ENCODE results near the gene GCNT2.
"Not testable (repeated sequence)": the region's sequence is repeated elsewhere in the genome, so short reads cannot be mapped to it uniquely, and the experiment has no call there.

GCNT2 gene

GRCh38 chr6:10514049-10514780, 6.9 kb upstream of the GCNT2 start:
- no peak for DNase-seq (ENCODE audit: low read depth)

- DNase-seq (ENCODE audit: low read depth) = no peak
Measured at GRCh38 chr6:10516953-10517352, 4.2 kb upstream of the GCNT2 start.

GRCh38 chr6:10518557-10519407, 2.4 kb upstream of the GCNT2 start:
- DNase-seq (ENCODE audit: low read depth) = peak; percentile 7

- DNase-seq (ENCODE audit: low read depth) = not testable (repeated sequence)
Measured at GRCh38 chr6:10519408-10519697, 1.8 kb upstream of the GCNT2 start.

- no peak for DNase-seq (ENCODE audit: low read depth)
Measured at GRCh38 chr6:10520468-10520867, 683 bp upstream of the GCNT2 start.

GRCh38 chr6:10522929-10523573, 1.9 kb downstream of the GCNT2 start:
- DNase-seq (ENCODE audit: low read depth) = no peak

- DNase-seq (ENCODE audit: low read depth) = no peak
Measured at GRCh38 chr6:10526156-10526555, 5.0 kb downstream of the GCNT2 start.

- DNase-seq (ENCODE audit: low read depth) = peak; percentile 57
Measured at GRCh38 chr6:10528158-10528981, 7.2 kb downstream of the GCNT2 start.

GRCh38 chr6:10529231-10529801, 8.2 kb downstream of the GCNT2 start:
- DNase-seq (ENCODE audit: low read depth) = no peak

- not testable (repeated sequence) for DNase-seq (ENCODE audit: low read depth)
Measured at GRCh38 chr6:10529828-10530374, 8.8 kb downstream of the GCNT2 start.

GRCh38 chr6:10531503-10531902, 10.4 kb downstream of the GCNT2 start:
- DNase-seq (ENCODE audit: low read depth) = no peak

GRCh38 chr6:10531942-10532341, 10.8 kb downstream of the GCNT2 start:
- DNase-seq (ENCODE audit: low read depth) = no peak

- DNase-seq (ENCODE audit: low read depth) = no peak
Measured at GRCh38 chr6:10532392-10532791, 11.2 kb downstream of the GCNT2 start.

GRCh38 chr6:10534419-10534762, 13.2 kb downstream of the GCNT2 start:
- DNase-seq (ENCODE audit: low read depth) = no peak

GRCh38 chr6:10535193-10535592, 14.0 kb downstream of the GCNT2 start:
- no peak for DNase-seq (ENCODE audit: low read depth)

GRCh38 chr6:10537726-10538125, 16.6 kb downstream of the GCNT2 start:
- DNase-seq (ENCODE audit: low read depth) = no peak

- DNase-seq (ENCODE audit: low read depth) = no peak
Measured at GRCh38 chr6:10540073-10540746, 19.1 kb downstream of the GCNT2 start.

GRCh38 chr6:10541591-10541990, 20.4 kb downstream of the GCNT2 start:
- DNase-seq (ENCODE audit: low read depth) = no peak

- DNase-seq (ENCODE audit: low read depth) = no peak
Measured at GRCh38 chr6:10542213-10542612, 21.1 kb downstream of the GCNT2 start.

GRCh38 chr6:10543488-10543887, 22.3 kb downstream of the GCNT2 start:
- DNase-seq (ENCODE audit: low read depth) = no peak

GRCh38 chr6:10545482-10545881, 24.3 kb downstream of the GCNT2 start:
- no peak for DNase-seq (ENCODE audit: low read depth)
